Caki2 (cell line): ENCODE data around the gene NAA38. TPM values are rescaled to one million over a fixed set of nuclear protein-coding genes. Genes with fewer than 3 reads are reported as not detected.

ENCODE experiments used
- DNase-seq: peaks from one replicate; pipeline ENCODE4 v3.0.0-alpha.2; 2015; ENCODE audit warnings: low read depth
- in situ Hi-C: cut with HindIII; loops from 2 replicates; pipeline ENCODE4 v1.10.0; 2016; ENCODE audit warnings: low sequenced_read_pairs, low pct_unique_long_range_greater_than_20kb, mixed read lengths
- total RNA-seq: library from RNA; depleted of rRNA; stranded (reverse); fragments of >200 nt; shearing (Covaris generic); gene quantifications from 2 replicates; pipeline ENCODE4 v1.2.3, GENCODE V29; 2014; ENCODE audit warnings: low replicate concordance

NAA38 gene
- total RNA-seq, 1 experiment from 2014 or later: 52.9 TPM

DNA sequence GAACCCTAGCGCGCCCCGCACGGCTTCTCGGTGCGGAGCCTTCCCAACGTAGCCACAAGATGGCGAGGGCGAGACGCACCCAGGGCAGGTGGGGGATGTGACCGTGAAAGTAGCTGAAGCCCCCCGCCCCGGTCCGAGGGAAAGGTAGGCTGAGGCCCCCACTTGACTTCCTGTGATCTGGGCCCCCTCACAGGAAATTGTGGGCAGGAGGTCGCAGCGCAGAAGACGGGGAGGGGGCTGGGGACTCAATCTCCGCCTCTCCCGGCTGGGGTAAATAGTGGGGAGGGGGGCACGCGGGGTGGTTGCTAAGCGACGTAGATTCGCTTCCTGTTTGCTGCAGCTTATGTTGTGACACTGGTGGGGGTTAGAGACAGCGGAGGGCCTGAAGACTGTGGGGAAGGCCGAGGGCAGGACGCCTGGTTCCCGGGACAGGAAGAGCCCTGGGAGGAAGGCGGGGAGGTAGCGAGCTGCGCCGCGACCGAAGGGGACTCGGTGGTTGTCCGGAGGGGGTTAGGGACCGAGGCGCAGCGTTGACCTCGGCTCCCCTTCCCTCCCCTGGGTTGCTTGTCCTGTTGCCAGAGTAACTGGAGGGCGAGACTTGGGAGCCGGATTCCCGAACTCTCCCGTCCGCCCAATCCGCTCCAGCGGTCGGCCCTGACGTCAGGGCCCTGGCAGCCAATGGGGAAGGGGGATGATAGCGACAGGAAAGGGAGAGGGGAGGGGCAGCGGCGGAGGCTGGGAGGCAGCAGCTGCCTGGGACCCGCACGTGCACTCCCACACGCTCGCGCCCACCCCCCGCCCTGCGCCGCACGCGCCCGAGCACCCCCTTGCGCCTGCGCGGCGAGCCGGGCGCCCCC lies 22.2 kb downstream of the NAA38 start:
- in situ Hi-C loops: no loop called here
- DNase-seq: peak; percentile 98

DNA sequence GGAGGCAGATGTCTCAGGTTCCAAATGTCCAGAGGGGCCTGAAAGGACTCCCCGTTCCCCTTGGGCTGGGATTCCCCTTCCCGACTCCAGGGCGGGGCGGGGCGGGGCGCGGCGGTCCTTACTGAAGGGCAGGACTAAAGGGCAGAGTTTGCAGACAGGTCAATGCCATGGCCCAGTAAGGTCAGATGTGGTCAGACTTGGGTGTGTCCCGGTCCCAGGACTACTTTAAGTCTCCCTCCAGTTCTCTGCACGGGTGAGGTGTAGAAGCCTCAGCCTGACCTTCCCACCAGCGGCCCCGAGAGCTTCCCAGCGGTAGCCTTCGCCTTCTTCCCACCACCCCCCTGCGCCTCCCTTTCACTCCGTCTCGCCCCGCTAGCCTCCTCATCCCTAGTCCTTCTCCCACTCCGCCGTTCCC lies 22.8 kb downstream of the NAA38 start:
- DNase-seq: peak; percentile 56
- in situ Hi-C loops: no loop called here

DNA sequence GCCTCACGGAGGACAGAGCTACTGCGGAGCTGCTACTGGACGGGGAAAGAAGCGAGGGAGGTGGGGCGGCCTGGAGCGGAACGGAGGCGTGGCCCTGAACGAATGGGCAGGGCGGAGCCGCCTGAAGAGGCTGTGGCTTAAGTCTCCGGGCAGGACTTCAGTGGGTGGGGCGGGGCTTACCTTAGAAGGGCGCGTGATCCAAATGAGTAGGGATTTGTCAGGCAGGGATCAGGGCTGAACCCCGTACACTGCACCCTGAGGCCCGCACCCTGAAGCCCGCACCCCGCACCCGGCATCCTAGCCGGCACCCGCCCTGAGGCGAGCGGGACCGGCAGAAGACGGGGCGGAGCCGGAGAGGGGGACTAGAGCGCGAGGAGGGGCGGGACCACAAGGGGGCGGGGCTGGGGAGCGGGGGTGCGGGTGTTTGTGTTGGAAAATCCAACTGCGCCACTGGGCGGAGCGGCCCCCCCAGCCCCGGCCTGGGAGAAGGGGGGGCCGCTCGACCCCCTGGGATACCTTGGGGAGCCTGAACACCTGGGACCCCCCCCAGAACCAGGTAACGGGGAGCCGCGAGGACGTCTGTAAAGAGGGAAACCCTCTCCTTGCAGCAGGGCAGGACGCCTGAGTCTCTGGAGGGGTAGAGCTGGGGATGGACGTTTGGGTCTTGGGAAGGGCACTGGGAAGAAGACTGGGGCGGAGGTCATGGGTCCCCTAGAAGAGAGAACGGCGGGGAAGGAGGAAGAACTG lies 23.4 kb downstream of the NAA38 start, which contains the start of gene KDM6B:
Gene KDM6B (plus strand): TSS at position 423 of the 747 bp plus-strand sequence. CDS start 11,338 bp downstream, outside the sequence.
- in situ Hi-C loops: no loop called here
- peak; percentile 84 for DNase-seq

DNA sequence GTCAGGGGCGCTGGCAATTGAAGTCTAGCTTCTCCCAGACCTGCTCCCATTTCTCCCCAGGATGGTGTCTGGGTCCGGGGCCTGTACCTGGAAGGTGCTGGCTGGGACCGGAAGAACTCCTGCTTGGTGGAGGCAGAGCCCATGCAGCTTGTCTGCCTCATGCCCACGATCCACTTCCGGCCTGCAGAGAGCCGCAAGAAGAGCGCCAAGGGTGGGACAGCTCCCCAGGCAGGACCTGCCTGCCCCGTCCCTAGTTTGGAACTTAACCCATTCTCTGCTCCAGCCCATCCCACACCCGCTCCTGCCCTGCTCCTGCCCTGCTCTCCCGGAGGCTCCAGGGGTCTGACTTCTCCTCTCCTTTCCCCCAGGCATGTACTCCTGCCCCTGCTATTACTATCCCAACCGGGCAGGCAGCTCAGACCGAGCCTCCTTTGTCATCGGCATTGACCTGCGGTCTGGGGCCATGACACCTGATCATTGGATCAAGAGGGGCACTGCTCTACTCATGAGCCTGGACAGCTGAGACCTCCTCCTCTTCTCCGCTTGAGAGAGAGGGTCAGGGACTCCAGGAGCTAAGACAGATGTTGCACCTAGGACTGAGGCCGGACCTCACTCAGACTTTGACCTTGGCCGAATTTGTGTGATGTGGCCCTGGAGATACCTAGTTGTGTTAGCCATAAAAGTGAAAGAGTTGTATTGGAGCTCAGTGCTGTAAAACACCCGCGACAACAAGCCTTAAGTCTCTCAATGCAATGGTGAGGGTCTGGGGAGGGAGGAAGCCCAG lies 24.2 kb downstream of the NAA38 start:
- in situ Hi-C loops: no loop called here
- no peak for DNase-seq

DNA sequence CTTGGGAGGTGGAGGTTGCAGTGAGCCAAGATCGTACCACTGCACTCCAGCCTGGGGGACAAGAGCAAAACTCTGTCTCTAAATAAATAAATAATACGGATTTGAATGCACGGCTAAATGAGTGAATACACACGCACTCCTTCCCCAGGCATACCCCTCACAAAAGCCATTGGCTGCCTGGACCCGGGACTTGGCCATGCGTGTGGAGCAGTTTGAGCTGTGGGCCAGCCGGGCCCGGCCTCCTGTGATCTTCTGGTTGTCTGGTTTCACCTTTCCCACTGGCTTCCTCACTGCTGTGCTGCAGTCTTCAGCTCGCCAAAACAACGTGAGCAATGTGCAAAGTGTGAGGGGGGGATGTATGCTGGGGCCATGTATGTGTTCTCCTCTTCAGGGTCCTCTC lies 24.9 kb downstream of the NAA38 start:
- in situ Hi-C loops: no loop called here
- DNase-seq: no peak

DNA sequence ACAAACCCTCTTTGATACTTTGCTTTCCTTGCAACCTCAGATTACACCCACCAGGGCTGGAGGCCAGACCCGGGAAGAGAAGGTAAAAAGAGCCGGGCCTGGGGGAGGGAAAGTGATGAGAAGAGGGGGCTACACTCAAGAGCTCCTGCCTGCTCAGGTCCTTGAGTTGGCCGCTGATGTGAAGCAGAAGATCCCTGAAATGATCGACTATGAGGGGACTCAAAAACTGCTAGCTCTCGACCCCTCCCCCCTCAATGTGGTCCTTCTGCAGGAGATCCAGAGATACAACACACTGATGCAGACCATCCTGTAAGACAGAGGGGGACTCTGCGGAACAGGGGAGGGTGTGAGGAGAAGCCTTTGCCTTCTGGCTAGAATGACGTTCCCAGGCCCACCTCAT lies 26.1 kb downstream of the NAA38 start:
- in situ Hi-C loops: no loop called here
- no peak for DNase-seq

DNA sequence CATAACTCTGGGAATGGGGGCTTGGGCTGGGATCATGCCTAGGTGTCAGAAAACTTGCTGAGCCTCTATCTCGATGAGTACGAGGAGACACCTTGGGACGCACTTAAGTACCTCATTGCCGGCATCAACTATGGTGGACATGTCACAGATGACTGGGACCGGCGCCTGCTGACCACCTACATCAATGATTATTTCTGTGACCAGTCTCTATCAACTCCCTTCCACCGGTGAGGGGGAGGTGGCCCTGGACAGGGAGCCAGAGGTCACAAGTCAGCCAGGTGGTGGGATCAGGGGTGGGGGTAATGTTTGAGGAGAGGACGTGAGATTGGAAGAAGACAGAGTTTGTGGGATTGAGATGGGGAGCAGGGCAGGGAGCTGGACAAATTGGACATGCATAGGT lies 26.7 kb downstream of the NAA38 start:
- DNase-seq: no peak
- in situ Hi-C loops: no loop called here

DNA sequence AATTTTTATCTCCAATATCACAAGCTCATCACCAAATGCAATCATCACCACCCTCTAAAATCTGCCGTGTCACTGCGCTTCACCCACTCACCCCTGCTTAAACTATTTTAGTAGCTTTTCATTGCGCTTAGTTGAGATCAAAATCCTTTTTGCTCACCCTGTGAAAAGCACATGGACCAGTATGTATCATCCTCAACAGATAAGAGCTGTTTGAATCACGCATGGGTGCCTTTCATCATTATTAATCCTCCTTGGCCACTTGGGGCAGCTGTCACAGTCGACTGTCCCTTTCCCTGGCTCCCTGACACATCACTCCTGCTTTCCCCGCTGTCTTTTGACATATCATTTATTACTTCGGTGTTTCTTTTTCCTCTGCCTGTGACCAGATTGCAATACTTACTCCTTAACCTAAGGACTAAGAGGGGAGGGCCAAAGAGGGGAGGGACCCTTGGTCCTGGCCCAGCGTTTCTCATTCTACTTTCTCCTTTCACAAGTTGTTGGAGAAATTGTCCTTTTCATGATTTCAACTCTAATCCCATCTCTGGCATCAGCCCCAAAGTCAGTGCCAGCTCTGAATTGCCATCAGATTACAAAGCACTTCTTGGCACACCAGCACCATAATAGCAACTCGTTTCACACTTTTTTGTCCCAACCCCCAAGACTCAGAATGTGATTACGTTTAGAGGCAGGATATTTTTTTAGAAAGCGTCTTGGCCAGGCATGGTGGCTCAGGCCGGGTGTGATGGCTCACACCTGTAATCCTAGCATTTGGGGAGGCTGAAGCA lies 32.0 kb downstream of the NAA38 start:
- peak; percentile 24 for DNase-seq
- in situ Hi-C loops: no loop called here

DNA sequence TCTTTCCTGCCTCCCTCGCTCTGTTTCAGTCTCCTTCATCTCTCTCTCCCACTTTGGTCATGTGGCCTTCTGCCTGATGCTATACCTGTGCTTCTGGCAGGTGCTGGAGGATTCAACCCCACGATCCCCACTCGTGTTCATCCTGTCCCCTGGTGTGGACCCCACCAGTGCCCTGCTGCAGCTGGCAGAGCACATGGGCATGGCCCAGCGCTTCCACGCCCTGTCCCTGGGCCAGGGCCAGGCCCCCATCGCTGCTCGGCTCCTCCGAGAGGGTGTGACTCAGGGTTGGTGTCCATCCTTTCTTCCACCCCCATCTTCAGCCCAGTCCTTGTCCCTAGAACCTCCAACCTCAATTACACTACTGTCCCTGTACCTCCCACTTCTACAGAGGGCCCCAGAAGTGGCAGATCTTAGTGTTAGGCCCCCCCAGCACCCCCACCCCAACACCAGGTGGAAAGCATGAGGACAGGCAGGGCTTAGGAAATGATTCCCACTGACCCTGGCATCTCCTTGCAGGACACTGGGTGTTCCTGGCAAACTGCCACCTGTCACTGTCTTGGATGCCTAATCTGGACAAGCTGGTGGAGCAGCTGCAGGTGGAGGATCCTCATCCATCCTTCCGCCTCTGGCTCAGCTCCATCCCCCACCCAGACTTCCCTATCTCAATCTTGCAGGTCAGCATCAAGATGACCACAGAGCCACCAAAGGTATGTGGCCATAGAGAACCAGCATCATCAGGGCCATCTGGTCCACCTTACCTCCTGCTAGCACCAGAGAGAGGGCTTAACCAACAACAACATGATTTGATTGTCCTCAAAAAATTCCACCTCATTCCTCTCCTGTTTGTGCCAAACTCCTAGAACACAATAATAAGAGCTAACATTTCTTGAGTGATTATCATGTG lies 33.1 kb downstream of the NAA38 start:
- in situ Hi-C loops: no loop called here
- no peak for DNase-seq

DNA sequence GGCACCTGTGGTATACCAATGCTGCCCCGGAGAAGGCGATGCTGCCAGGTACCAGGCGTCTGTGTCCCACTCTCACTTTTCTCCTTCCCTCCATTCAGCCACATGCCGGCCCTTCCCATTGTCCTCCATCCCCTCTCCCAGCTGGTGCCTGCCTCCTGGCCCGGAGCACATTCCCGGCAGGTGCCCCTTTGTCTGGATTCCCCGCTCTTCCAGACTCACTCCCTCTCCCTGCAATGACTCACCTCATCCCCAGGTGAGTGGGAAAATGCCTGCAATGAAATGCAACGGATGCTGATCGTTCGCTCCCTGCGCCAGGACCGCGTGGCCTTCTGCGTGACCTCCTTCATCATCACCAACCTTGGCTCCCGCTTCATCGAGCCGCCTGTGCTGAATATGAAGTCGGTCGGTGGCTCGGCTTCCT lies 33.8 kb downstream of the NAA38 start:
- no peak for DNase-seq
- in situ Hi-C loops: no loop called here

DNA sequence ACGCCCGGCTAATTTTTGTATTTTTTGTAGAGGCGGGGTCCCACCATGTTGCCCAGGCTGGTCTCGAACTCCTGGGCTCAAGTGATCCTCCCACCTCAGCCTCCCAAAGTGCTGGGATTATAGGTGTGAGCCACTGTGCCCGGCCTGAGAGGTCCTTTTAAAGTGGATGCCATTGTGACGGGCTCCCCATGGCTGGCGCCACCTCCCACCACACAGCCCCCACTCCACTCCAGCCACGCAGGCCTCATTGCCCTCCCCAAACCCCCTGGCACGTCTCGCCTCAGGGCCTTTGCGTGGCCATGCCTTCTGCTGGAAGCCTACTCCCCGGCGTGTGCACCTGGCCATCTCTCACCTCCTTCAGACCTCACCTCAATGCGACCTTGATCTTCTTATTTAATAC lies 35.2 kb downstream of the NAA38 start:
- in situ Hi-C loops: no loop called here
- DNase-seq: no peak

DNA sequence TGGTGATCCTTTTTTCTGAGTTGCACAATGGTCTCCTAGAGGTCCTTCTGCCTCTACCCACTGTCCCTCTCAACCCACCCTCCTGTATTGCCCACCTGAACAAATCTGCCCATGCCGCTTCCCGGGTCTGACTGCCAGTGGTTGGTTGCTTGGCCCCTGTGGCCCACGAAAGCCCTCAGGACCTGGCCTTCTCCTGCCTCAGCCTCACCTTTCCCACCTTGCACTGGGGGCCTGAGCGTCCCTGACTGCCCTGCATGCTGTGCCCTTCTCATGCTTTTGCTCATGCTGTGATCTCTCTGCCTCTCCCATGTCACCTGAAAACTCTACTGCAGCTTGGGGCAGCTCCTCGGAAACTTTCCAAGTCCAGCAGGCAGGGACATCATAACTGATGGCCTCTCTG lies 37.1 kb downstream of the NAA38 start:
- in situ Hi-C loops: no loop called here
- DNase-seq: no peak

DNA sequence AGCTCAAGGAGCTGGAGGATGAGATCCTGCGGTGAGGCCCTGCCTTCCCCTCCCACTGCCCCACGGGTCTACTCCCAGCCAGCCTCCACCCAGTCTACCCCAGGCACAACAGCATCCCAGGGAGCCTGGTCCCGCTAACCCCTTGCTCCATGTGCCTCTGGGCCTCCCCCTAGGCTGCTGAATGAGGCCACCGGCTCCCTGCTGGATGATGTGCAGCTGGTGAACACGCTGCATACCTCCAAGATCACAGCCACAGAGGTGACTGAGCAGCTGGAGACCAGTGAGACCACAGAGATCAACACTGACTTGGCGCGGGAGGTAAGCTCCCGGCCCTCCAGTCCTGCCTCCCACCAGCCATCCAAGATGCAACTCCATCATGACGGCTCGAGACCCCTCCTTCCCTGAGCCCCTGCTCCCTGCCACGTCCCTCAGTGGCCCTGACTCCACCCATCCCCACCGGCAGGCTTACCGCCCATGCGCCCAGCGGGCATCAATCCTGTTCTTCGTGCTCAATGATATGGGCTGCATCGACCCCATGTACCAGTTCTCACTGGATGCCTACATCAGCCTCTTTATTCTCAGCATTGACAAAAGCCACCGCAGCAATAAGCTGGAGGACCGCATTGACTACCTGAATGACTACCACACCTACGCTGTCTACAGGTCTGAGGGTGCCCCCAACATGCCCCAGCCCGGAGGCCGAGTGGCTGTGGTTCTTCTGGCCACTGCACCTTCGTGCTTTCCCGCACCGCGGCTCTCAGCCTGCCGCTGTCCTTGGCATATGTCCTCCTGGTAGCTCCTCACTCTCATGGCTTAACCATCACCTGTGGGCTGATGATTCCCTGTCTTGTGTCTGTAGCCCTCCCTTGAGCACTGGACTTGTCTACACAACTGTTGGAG lies 38.4 kb downstream of the NAA38 start:
- in situ Hi-C loops: no loop called here
- DNase-seq: no peak

DNA sequence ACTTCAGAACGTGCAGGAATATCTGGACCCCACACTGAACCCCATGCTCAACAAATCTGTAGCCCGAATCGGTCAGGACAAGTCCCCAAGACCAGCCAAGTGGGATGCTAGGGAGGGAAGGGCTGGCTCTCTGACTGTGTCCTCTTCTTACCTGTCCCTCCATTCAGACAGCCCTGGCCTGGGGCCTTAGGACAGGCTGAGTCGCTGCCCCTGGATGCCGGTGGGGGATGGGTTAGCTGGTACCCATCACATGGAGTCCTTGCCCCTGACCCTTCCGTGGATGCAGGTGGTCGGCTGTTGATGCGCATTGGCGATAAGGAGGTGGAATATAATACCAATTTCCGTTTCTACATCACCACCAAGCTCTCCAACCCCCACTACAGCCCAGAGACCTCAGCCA lies 39.3 kb downstream of the NAA38 start:
- in situ Hi-C loops: no loop called here
- DNase-seq: no peak

DNA sequence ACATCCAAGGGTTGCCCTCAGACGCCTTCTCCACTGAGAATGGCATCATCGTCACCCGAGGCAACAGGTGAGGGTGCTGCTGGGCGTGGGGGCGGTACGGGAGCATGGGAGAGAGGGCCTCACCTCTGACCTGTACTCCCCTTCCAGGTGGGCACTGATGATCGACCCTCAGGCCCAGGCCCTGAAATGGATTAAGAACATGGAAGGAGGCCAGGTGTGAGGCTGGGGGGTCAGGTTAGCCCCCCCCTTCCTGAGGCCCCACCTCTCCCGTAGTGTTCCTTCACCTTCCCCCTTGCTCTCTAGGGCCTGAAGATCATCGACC lies 39.8 kb downstream of the NAA38 start:
- in situ Hi-C loops: no loop called here
- DNase-seq: no peak

DNA sequence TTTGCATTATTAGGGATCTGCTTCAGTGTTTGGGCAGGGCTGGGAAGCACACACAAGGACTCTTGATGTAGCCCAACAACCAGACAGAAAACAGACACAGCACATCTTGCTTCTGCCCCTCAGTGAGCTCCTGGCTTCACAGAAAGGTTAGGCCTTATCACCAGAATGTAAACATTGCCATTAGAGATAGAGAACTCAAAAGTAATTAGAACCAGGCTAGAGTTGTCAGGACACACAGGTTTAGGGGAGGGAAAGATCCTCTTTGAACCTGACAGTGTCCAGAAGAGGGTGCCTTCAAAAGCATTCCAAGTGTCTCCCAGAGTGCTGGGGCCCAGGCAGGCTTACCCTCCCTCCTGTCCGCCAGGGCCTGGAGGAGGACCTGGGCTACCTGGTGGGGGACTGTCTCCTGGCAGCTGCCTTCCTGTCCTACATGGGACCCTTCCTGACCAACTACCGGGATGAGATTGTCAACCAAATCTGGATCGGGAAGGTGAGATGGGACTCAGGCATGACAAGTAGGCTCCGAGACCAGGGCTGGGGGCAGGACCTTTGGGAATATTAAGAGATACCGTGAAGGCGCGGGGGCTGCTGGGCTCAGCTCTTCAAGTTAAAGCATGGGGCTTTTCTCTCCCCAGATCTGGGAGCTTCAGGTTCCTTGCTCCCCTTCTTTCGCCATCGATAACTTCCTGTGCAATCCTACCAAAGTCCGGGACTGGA lies 40.3 kb downstream of the NAA38 start:
- in situ Hi-C loops: no loop called here
- DNase-seq: no peak
